ENCODE measurements around the gene C19orf67.

DNA sequence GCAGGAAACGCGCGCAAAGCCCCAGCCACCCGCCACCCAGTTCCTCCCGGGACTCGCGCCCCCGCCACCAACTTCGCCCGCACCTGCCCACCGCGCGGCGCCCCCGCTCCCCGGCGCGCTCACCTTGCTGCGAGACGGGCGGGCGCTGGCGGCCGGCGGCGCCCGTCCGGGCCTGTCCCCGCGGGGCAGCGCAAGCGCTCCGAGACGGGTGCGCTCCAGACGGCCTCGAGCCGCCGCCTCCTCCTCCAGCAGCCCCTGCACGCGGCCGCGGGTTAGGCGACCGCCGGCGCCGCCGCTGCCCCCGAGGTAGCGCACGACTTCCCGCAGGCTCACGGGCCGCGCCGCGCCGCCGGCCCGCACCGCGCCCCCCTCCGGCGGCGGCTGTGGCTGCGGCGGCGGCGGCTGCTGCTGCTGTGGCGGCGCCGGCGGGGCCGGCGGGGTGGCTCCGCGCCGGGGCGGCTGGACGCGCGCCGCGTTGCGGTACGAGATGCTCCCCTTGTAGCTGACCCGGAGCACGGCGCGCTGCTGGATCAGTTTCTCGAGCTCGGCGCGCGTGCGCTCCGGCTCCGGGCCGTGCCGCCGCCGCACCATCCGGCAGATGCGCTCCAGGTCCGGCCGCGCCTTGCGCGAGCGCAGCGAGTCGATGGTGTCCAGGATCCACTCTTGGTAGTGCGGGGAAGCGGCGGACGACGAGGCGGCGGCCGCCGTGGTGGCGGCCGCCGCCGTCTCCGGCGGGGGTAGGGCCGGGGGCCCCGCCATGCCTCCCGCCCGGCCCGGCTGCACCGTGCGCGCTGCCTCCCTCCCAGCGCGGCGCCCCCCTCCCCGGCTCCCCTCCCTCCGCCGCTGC lies 4.3 kb upstream of the C19orf67 start:
- TF ChIP-seq, protein P1, sequence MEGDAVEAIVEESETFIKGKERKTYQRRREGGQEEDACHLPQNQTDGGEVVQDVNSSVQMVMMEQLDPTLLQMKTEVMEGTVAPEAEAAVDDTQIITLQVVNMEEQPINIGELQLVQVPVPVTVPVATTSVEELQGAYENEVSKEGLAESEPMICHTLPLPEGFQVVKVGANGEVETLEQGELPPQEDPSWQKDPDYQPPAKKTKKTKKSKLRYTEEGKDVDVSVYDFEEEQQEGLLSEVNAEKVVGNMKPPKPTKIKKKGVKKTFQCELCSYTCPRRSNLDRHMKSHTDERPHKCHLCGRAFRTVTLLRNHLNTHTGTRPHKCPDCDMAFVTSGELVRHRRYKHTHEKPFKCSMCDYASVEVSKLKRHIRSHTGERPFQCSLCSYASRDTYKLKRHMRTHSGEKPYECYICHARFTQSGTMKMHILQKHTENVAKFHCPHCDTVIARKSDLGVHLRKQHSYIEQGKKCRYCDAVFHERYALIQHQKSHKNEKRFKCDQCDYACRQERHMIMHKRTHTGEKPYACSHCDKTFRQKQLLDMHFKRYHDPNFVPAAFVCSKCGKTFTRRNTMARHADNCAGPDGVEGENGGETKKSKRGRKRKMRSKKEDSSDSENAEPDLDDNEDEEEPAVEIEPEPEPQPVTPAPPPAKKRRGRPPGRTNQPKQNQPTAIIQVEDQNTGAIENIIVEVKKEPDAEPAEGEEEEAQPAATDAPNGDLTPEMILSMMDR (IDR thresholded peaks at IDR 0.05), result peak in 2 of 7 experiments; percentile 42 to 48
- no peak for TF ChIP-seq POLR2A (IDR thresholded peaks at IDR 0.05)

Measured in body of pancreas (tissue), 4 donors.